Muscle of leg (tissue), 11 donors: ENCODE measurements around the gene CES2. TPM values are rescaled to one million over a fixed set of nuclear protein-coding genes. Genes with fewer than 3 reads are reported as not detected.
"Not testable (repeated sequence)": the region's sequence is repeated elsewhere in the genome, so short reads cannot be mapped to it uniquely, and the experiment has no call there.

Source experiments
- DNase-seq: peaks from one replicate; pipeline ENCODE4 v3.0.0; 2013
- H3K27ac ChIP-seq: one replicate; pipeline ENCODE4 v1.5.1; 2013; ENCODE audit warnings: mild to moderate bottlenecking, low read length, control low read depth
- H3K27me3 ChIP-seq: one replicate; pipeline ENCODE4 v1.6.1; 2013; ENCODE audit warnings: low read length; ENCODE audit not compliant: control insufficient read depth, insufficient read depth
- H3K36me3 ChIP-seq: one replicate; pipeline ENCODE4 v1.6.1; 2013; ENCODE audit warnings: low read length; ENCODE audit not compliant: control insufficient read depth, insufficient read depth
- H3K4me1 ChIP-seq: one replicate; pipeline ENCODE4 v1.6.1; 2013; ENCODE audit warnings: low read length; ENCODE audit not compliant: control insufficient read depth, insufficient read depth
- H3K4me3 ChIP-seq: one replicate; pipeline ENCODE4 v1.5.1; 2013; ENCODE audit warnings: low read length, control low read depth
- H3K9me3 ChIP-seq: replicated peaks from 2 replicates; pipeline ENCODE4 v1.6.1; 2013; ENCODE audit warnings: low read depth, low read length; ENCODE audit not compliant: control insufficient read depth
- WGBS: methylation state at CpG from one replicate; pipeline ENCODE4 v1.1.5; 2013; ENCODE audit warnings: missing lambda C conversion rate; ENCODE audit not compliant: insufficient coverage; 5-methylcytosine and 5-hydroxymethylcytosine counted together
- polyA plus RNA-seq, 8 donors: library from polyadenylated mRNA; unstranded; fragments of 120-200 nt; gene quantifications; one replicate each; pipeline versions ENCODE4 v1.2.1 to v1.2.3, GENCODE V29; 2013; ENCODE audit warnings: inconsistent platforms in 1 of 8, low replicate concordance in 1 of 8; ENCODE audit not compliant: insufficient read length in 8 of 8, insufficient read depth in 1 of 8
- total RNA-seq: library from RNA; stranded (reverse); fragments of 120-200 nt; gene quantifications from one replicate; pipeline ENCODE4 v1.2.4, GENCODE V29; 2013

Gene CES2
- total and polyA plus RNA-seq, 9 donors, result 26.1 to 36.2 (median 30.2) TPM

DNA sequence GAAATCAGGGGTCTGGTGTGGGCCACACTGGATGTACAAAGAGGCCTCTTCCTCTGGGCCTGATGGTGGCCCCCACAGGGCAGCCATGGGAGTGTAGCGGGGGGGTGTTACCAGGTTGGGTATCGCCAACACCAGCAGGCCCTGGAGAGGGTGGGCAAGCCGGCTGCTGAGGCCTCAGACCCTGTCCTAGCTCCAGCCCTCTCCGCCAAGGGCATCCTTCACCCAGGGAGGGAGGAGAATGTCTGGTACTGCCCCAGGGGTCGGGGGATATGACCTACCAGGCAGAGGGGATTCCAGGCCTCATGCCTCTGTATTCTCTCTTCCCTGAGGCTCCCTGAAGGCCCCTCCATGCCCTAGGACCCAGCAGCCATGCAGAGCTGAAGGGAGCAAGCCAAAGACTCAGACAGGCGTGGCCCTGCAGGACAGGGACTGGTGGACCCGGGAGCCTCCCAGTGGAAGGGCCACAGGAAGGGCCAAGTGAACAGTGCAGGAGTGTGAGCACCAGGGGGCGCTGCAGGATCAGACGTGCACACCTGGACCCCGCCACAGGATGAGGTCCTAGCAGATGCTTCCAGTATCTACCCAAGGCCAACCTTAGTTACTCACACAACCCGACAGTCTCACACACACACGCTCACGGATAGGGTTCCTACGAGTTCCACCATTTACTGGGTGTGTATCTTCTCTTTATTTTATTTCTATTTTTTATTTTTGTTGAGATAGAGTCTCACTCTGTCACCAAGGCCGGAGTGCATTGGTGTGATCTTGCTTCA lies 42.2 kb downstream of the CES2 start:
- no peak overlapping the region for H3K27ac ChIP-seq
- H3K27me3 ChIP-seq, result peaks cover 4% of the 10 kb centered on the region
- H3K4me3 ChIP-seq, result no peak overlapping the region
- no peaks in the 10 kb centered on the region for H3K36me3 ChIP-seq
- H3K4me1 ChIP-seq, result no peaks in the 10 kb centered on the region
- no peaks in the 10 kb centered on the region for H3K9me3 ChIP-seq
- 35% methylated on average over 9 of the region's 15 CpGs for WGBS
- peak; percentile 84 for DNase-seq

DNA sequence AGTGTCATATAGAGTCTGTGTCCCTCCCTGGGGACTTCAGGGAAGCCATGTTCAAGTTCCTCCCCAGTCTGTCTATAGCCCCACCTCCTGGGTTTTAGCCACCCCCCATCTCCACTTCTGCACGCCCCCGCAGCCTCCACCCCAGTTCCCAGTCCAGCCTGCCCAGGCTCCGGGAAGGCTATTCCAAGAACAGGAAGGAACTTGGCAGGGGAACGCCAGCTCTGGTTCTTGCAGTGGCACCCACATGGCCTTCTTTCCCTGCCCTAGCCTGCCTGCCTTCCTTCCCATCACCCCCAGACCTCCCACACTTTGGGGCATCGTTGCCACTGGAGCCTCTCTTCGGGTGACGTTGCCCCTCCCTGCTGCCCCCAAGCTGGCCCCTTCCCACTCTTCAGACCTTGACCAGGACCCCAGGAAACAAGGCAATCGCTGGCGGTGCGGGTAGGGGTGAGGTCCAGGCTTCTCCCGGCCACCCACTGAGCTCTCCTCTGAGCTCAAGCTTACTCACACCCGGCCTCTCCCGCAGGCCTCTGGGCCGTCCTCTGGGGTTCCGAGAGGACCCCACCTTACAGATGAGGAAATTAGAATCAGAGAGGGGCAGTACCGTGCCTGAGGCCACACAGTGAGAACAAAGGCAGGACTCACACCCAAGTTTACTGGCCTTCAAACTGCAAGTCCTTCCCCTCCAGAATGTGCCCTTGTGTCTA lies 43.8 kb downstream of the CES2 start:
- 46% methylated on average over 10 of the region's 16 CpGs for WGBS
- Histone ChIP-seq H3K27me3 (peaks cover 4% of the 10 kb centered on the region), H3K36me3 (no peaks in the 10 kb centered on the region), H3K4me3 (no peak overlapping the region), H3K9me3 (no peaks in the 10 kb centered on the region), H3K4me1 (no peaks in the 10 kb centered on the region), H3K27ac (no peak overlapping the region)
- DNase-seq, result peak; percentile 27

DNA sequence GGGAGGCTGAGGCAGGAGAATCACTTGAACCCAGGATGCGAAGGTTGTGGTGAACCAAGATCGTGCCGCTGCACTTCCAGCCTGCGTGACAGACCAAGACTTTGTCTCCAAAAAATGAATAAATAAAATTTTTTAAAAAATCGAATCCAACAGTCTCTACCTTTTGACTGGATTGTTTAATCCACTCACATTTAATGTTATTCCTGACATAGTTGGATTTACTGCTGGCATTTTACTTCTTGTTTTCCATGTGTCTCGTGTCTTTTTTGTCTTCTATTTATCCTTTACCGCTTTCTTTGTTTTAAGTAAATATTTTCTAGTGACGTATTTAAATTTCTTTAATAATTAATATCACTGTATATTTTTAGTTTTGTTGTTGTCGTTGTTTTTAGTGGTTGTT lies 47.7 kb downstream of the CES2 start:
- Histone ChIP-seq H3K4me1 (peaks cover 2% of the 10 kb centered on the region), H3K27ac (no peak overlapping the region), H3K27me3 (peaks cover 4% of the 10 kb centered on the region), H3K9me3 (no peaks in the 10 kb centered on the region), H3K36me3 (no peaks in the 10 kb centered on the region), H3K4me3 (no peak overlapping the region)
- no peak for DNase-seq
- WGBS, result 96% methylated on average over 4 of the region's 9 CpGs

DNA sequence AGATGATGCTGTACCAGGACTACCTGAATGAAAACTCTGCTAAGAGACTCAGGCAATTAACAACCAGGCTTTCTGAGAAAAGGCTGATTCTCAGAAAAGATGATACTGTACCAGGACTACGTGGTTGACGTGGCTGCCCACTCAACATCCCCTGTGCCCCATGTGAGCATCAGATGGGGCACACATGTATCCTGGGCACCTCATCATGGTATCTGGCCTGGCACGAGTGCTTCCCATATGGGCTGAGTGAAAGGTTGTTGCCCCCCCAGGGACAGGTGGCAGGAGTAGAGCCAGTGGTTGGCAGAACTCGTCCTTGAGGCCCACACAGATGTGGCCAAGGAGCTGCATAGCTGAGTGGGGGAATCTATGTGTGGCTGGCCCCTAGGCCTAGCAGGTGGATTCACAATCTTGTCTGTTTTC lies 49.6 kb downstream of the CES2 start:
- DNase-seq, result no peak
- Histone ChIP-seq H3K27ac (no peak overlapping the region), H3K9me3 (no peaks in the 10 kb centered on the region), H3K4me1 (peaks cover 11% of the 10 kb centered on the region), H3K27me3 (no peaks in the 10 kb centered on the region), H3K36me3 (no peaks in the 10 kb centered on the region), H3K4me3 (no peak overlapping the region)
- 82% methylated on average over 3 of the region's 4 CpGs for WGBS

DNA sequence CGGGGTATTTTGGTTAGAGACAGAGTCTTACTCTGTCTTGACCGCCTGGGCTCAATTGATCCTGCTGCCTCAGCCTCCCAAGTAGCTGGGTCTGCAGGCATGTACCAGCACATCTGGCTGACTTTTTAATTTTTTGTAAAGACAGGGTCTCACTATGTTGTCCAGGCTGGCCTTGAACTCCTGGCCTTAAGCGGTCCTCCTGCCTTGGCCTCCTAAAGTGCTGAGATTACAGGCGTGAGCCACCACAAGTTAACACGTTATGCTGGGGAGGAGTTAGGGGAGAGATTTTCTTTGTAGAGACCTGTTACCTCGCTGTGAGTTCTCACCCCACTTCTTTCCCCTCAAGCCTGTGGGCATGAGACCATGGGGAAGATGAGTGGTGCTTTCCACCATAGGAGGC lies 51.2 kb downstream of the CES2 start:
- H3K4me1 ChIP-seq, result peaks cover 11% of the 10 kb centered on the region
- no peaks in the 10 kb centered on the region for H3K27me3 ChIP-seq
- H3K27ac ChIP-seq, result no peak overlapping the region
- no peaks in the 10 kb centered on the region for H3K36me3 ChIP-seq
- H3K4me3 ChIP-seq, result no peak overlapping the region
- no CpG with 5 or more reads among the region's 6 CpGs for WGBS
- no peaks in the 10 kb centered on the region for H3K9me3 ChIP-seq
- DNase-seq, result no peak

DNA sequence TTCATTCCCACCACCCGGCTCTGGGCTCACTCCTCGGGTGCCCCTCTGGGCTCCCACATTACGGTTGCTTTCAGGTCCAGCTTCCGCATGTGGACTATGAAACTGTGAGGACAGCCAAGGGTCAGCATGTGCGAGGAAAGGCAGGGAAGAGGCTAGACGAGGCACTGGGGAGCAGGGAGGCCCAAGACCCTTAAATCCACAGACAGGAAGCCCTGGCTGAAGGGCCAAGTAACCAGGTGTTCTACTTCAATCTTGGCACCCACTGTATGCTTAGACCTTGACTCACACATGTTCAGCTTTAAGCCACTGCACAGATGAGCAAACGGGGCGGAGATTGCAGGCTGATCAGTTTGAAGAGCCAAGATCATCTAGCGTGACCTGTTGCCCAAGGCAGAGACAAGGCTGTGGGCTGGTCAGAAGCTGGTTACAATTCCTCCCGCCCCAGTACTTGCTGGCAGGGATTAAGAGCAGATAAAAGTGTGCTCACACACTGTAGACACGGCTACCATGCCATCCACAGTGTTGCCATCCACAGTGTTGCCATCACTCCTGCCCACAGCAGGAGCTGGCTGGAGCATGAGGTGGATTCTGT lies 53.0 kb downstream of the CES2 start, which contains the start of gene CES4A:
TSS of gene CES4A (plus strand) at position 393 of the 592 bp plus-strand sequence. CDS start at position 577, 184 bp downstream.
- no peaks in the 10 kb centered on the region for H3K27me3 ChIP-seq
- WGBS, result 15% methylated on average over 5 of the region's 11 CpGs
- no peak within 1 kb of the TSS for H3K4me3 ChIP-seq
- no peaks in the 10 kb centered on the region for H3K36me3 ChIP-seq
- no peaks in the 10 kb centered on the region for H3K9me3 ChIP-seq
- H3K27ac ChIP-seq, result no peak within 1 kb of the TSS
- peaks cover 11% of the 10 kb centered on the region for H3K4me1 ChIP-seq
- peak; percentile 73 for DNase-seq

DNA sequence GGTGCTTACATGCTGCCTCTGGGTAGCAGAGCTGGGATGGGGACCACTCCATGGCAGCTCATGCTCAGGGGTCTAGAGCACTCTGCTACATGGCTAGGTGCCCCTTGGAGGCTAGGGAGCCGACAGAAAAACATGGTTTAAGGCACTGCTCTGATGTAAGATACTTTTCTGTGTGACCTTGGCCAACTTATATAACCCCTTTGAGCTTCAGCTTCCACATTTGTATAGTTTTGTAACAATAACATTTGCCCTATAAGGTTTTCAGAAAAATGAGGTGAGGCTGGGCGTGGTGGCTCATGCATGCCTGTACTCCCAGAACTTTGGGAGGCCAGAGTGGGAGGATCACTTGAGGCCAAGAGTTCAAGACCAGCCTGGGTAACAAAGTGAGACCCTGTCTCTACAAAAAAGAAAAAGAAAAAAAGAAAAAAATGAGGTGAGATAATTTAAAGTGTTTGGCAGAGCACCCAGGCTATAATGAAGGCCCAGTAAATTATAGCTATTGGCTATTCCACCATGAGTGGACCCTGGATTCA lies 56.3 kb downstream of the CES2 start:
- Histone ChIP-seq H3K27me3 (no peaks in the 10 kb centered on the region), H3K9me3 (no peaks in the 10 kb centered on the region), H3K4me1 (peaks cover 11% of the 10 kb centered on the region), H3K36me3 (no peaks in the 10 kb centered on the region), H3K4me3 (no peak overlapping the region), H3K27ac (no peak overlapping the region)
- no CpG with 5 or more reads among the region's 2 CpGs for WGBS
- DNase-seq, result no peak

DNA sequence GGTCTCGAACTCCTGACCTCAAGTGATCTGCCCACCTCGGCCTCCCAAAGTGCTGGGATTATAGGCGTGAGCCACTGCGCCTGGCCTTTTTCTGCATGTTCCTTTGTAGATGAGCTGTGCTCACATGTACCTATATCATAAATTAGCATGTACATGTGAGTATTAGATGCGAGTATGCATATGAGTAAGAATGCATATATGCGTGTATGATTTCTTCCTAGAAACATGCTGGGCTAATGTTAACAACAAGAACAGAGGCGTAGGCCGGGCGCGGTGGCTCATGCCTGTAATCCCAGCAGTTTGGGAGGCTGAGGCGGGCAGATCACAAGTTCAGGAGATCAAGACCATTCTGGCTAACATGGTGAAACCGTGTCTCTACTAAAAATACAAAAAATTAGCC lies 58.2 kb downstream of the CES2 start:
- not testable (repeated sequence) for H3K27me3 ChIP-seq, H3K4me1 ChIP-seq, H3K36me3 ChIP-seq, H3K4me3 ChIP-seq, H3K27ac ChIP-seq, DNase-seq, H3K9me3 ChIP-seq
- 100% methylated on average over 5 of the region's 12 CpGs for WGBS
